T-cell (primary cell): ENCODE results near the gene SLC30A2. TPM values are rescaled to one million over a fixed set of nuclear protein-coding genes. Genes with fewer than 3 reads are reported as not detected.

Experiments used
- ATAC-seq, 4 experiments: fragments of 200-7000 bp in 3 of 4; fragments of 150-1000 bp in 1 of 4; cut with Tn5 transposase; replicated peaks in 1 of 4; 1 replicate in 3 of 4; 2 replicates in 1 of 4; pipeline ENCODE4 v1.10.0; 2021; ENCODE audit warnings: moderate library complexity in 3 of 4, mild to moderate bottlenecking in 2 of 4, moderate number of reproducible peaks in 1 of 4
- CTCF ChIA-PET, 2 donors: fragments of 300-600 bp; sonication (Branson Sonifier 250); formaldehyde crosslinking; loops; one replicate each; lab custom pipeline; 2022; ENCODE audit warnings: antibody characterized with exemption in 2 of 2; lab: Charles Lee
- POLR2A ChIA-PET, 2 donors: fragments of 300-600 bp; sonication (Branson Sonifier 250); formaldehyde crosslinking; loops; one replicate each; lab custom pipeline; 2022; ENCODE audit warnings: antibody characterized with exemption in 2 of 2; lab: Charles Lee
- DNase-seq, 35 experiments: peaks; one replicate each; pipeline versions ENCODE4 v3.0.0 to v3.0.0-alpha.2; 2013 to 2023
- H3K27ac ChIP-seq: one replicate; pipeline ENCODE4 v1.5.1; 2013; ENCODE audit warnings: low read length
- H3K27me3 ChIP-seq, 2 experiments: replicated peaks in 1 of 2; 1 replicate in 1 of 2; 2 replicates in 1 of 2; pipeline versions ENCODE4 v1.6.1 to v1.7.0; 2013; ENCODE audit warnings: low read length in 1 of 2, mixed read lengths in 1 of 2; ENCODE audit not compliant: control insufficient read depth in 2 of 2, insufficient read depth in 2 of 2; ENCODE audit errors: extremely low read depth in 1 of 2
- H3K36me3 ChIP-seq, 2 donors: 1 replicate in 1 of 2; 2 replicates in 1 of 2; pipeline versions ENCODE4 v1.6.1 to v1.7.0; 2013; ENCODE audit warnings: low read length in 1 of 2; ENCODE audit not compliant: control insufficient read depth in 2 of 2, insufficient read depth in 1 of 2; ENCODE audit errors: extremely low read depth in 1 of 2
- H3K4me1 ChIP-seq, 2 experiments: 1 replicate in 1 of 2; 2 replicates in 1 of 2; pipeline versions ENCODE4 v1.6.1 to v1.7.0; 2013; ENCODE audit warnings: low read length in 2 of 2, mixed read lengths in 1 of 2; ENCODE audit not compliant: insufficient read depth in 2 of 2, control insufficient read depth in 1 of 2; ENCODE audit errors: extremely low read depth in 1 of 2
- H3K4me3 ChIP-seq, 2 donors: 1 replicate in 1 of 2; 2 replicates in 1 of 2; pipeline versions ENCODE4 v1.5.1 to v1.7.0; 2013; ENCODE audit warnings: mild to moderate bottlenecking in 2 of 2, low read length in 1 of 2, moderate library complexity in 1 of 2; ENCODE audit not compliant: control insufficient read depth in 1 of 2; ENCODE audit errors: extremely low read depth in 1 of 2
- H3K9me3 ChIP-seq: 2 replicates; pipeline ENCODE4 v1.7.0; 2013
- H3K27ac Mint-ChIP-seq, 2 donors: one replicate each; pipeline ENCODE4 v1.8.0; 2020 to 2021; ENCODE audit warnings: mild to moderate bottlenecking in 2 of 2, mixed read lengths in 2 of 2
- H3K27me3 Mint-ChIP-seq, 2 donors: one replicate each; pipeline ENCODE4 v1.8.0; 2021 to 2022; ENCODE audit warnings: mixed read lengths in 2 of 2
- H3K36me3 Mint-ChIP-seq: one replicate; pipeline ENCODE4 v1.8.0; 2021; ENCODE audit warnings: mixed read lengths
- H3K4me1 Mint-ChIP-seq, 3 donors: one replicate each; pipeline ENCODE4 v1.8.0; 2020 to 2022; ENCODE audit warnings: mixed read lengths in 3 of 3, mild to moderate bottlenecking in 1 of 3
- H3K4me3 Mint-ChIP-seq, 3 donors: one replicate each; pipeline ENCODE4 v1.8.0; 2020 to 2022; ENCODE audit warnings: mild to moderate bottlenecking in 3 of 3, mixed read lengths in 3 of 3, moderate library complexity in 3 of 3
- H3K9me3 Mint-ChIP-seq, 3 donors: one replicate each; pipeline ENCODE4 v1.8.0; 2020 to 2022; ENCODE audit warnings: mixed read lengths in 3 of 3
- WGBS: methylation state at CpG from one replicate; pipeline ENCODE4 v1.1.5; 2013; ENCODE audit warnings: missing lambda C conversion rate; ENCODE audit not compliant: insufficient coverage; 5-methylcytosine and 5-hydroxymethylcytosine counted together
- total RNA-seq, 35 experiments: library from RNA in 6 of 35; stranded (reverse) in 6 of 35; fragments of 120-200 nt in 1 of 35; gene quantifications; one replicate each; pipeline versions ENCODE4 v1.2.1 to v1.2.4 and lab custom pipeline; 2013 to 2026

Gene SLC30A2
- total RNA-seq, 5 donors from 2014 or later (not counting 1 experiment from before 2014, with no cell fraction given): 0.13 to 0.38 (median 0.19) TPM; not detected in 2

- H3K4me1 Mint-ChIP-seq: no peaks in the 10 kb centered on the region
- ChIA-PET CTCF (interaction anchor here in 1 of 2 donors (0.9 kb wide), 1 partner anchor 190 kb away, joined by 3 read pairs; no protein-coding TSS in a partner anchor), POLR2A (no interaction called here)
- no peak for DNase-seq
- Histone ChIP-seq H3K27ac (no peak overlapping the region), H3K27me3 (peaks cover 0 to 41% of the 10 kb centered on the region in 2 experiments), H3K4me3 (no peak overlapping the region), H3K4me1 (no peaks in the 10 kb centered on the region), H3K9me3 (no peaks in the 10 kb centered on the region), H3K36me3 (no peaks in the 10 kb centered on the region)
- no peaks in the 10 kb centered on the region for H3K36me3 Mint-ChIP-seq
- H3K27ac Mint-ChIP-seq: no peak overlapping the region
- 74% methylated on average over 14 of the region's 15 CpGs for WGBS
- no peaks in the 10 kb centered on the region for H3K9me3 Mint-ChIP-seq
- H3K27me3 Mint-ChIP-seq: peaks cover 9 to 18% of the 10 kb centered on the region in 2 donors
- no peak overlapping the region for H3K4me3 Mint-ChIP-seq
- no peak for ATAC-seq
Measured at GRCh38 chr1:26066160-26066559, 20.2 kb upstream of the SLC30A2 start.

GRCh38 chr1:26064553-26064952, 18.6 kb upstream of the SLC30A2 start:
- CTCF ChIA-PET: no interaction called here
- no peak overlapping the region for H3K27ac Mint-ChIP-seq

GRCh38 chr1:26060832-26061574, 15.1 kb upstream of the SLC30A2 start:
- no peak overlapping the region for H3K27ac ChIP-seq
- DNase-seq: no peak
- whole genome bisulfite sequencing: 67% methylated on average over 10 of the region's 12 CpGs
- Mint-ChIP-seq H3K36me3 (no peaks in the 10 kb centered on the region), H3K27me3 (peaks cover 13 to 20% of the 10 kb centered on the region in 2 donors), H3K4me3 (no peak overlapping the region), H3K27ac (no peak overlapping the region), H3K4me1 (no peaks in the 10 kb centered on the region), H3K9me3 (no peaks in the 10 kb centered on the region)
- no peak overlapping the region for H3K4me3 ChIP-seq
- peaks cover 0 to 38% of the 10 kb centered on the region in 2 experiments for H3K27me3 ChIP-seq
- H3K9me3 ChIP-seq: no peaks in the 10 kb centered on the region
- CTCF ChIA-PET: no interaction called here
- ATAC-seq: no peak
- no peaks in the 10 kb centered on the region for H3K36me3 ChIP-seq
- no peaks in the 10 kb centered on the region for H3K4me1 ChIP-seq
- POLR2A ChIA-PET: interaction anchor here (0.6 kb wide), 3 partner anchors 73 to 596 kb away, joined by 3 to 6 read pairs (median 3); no protein-coding TSS in a partner anchor

More at GRCh38 chr1:26064553-26064952, 18.6 kb upstream of the SLC30A2 start:
- Histone ChIP-seq H3K36me3 (no peaks in the 10 kb centered on the region), H3K9me3 (no peaks in the 10 kb centered on the region), H3K27ac (no peak overlapping the region), H3K27me3 (peaks cover 0 to 53% of the 10 kb centered on the region in 2 experiments), H3K4me3 (no peak overlapping the region), H3K4me1 (no peaks in the 10 kb centered on the region)
- Mint-ChIP-seq H3K4me3 (no peak overlapping the region), H3K4me1 (no peaks in the 10 kb centered on the region), H3K27me3 (peaks cover 17 to 23% of the 10 kb centered on the region in 2 donors), H3K9me3 (no peaks in the 10 kb centered on the region), H3K36me3 (no peaks in the 10 kb centered on the region)
- POLR2A ChIA-PET: no interaction called here
- 67% methylated on average over 1 of the region's 3 CpGs for WGBS
- DNase-seq: no peak
- no peak for ATAC-seq

- no peak for ATAC-seq
- WGBS: 90% methylated on average over 4 of the region's 7 CpGs
- CTCF ChIA-PET: no interaction called here
Measured at GRCh38 chr1:26059906-26060305, 14.0 kb upstream of the SLC30A2 start.

GRCh38 chr1:26058052-26058595, 12.2 kb upstream of the SLC30A2 start:
- Mint-ChIP-seq H3K27me3 (peaks cover 23 to 35% of the 10 kb centered on the region in 2 donors), H3K4me1 (no peaks in the 10 kb centered on the region), H3K27ac (no peak overlapping the region), H3K9me3 (no peaks in the 10 kb centered on the region), H3K36me3 (no peaks in the 10 kb centered on the region), H3K4me3 (no peak overlapping the region)
- ATAC-seq (no peak), DNase-seq (no peak)
- H3K9me3 ChIP-seq: no peaks in the 10 kb centered on the region
- peaks cover 3 to 38% of the 10 kb centered on the region in 2 experiments for H3K27me3 ChIP-seq
- no peak overlapping the region for H3K27ac ChIP-seq
- POLR2A ChIA-PET: no interaction called here
- no peak overlapping the region for H3K4me3 ChIP-seq
- CTCF ChIA-PET: interaction anchor here in 1 of 2 donors (1.1 kb wide), 1 partner anchor 11 kb away, joined by 4 read pairs; no protein-coding TSS in a partner anchor
- WGBS: 73% methylated on average over 5 of the region's 5 CpGs
- H3K36me3 ChIP-seq: no peaks in the 10 kb centered on the region
- H3K4me1 ChIP-seq: no peaks in the 10 kb centered on the region

More at GRCh38 chr1:26059906-26060305, 14.0 kb upstream of the SLC30A2 start:
- no peaks in the 10 kb centered on the region for H3K36me3 Mint-ChIP-seq
- H3K27ac Mint-ChIP-seq: no peak overlapping the region
- no peak overlapping the region for H3K27ac ChIP-seq
- DNase-seq: no peak
- H3K27me3 ChIP-seq: peaks cover 0 to 33% of the 10 kb centered on the region in 2 experiments
- POLR2A ChIA-PET: no interaction called here
- H3K27me3 Mint-ChIP-seq: peaks cover 19 to 25% of the 10 kb centered on the region in 2 donors
- H3K36me3 ChIP-seq: no peaks in the 10 kb centered on the region
- H3K9me3 ChIP-seq: no peaks in the 10 kb centered on the region
- no peaks in the 10 kb centered on the region for H3K9me3 Mint-ChIP-seq
- no peaks in the 10 kb centered on the region for H3K4me1 Mint-ChIP-seq
- H3K4me3 ChIP-seq: no peak overlapping the region
- no peak overlapping the region for H3K4me3 Mint-ChIP-seq
- no peaks in the 10 kb centered on the region for H3K4me1 ChIP-seq

GRCh38 chr1:26057189-26057588, 11.3 kb upstream of the SLC30A2 start:
- no peak overlapping the region for H3K27ac ChIP-seq
- ChIA-PET POLR2A (no interaction called here), CTCF (no interaction called here)
- DNase-seq (no peak), ATAC-seq (no peak)
- Mint-ChIP-seq H3K4me1 (no peaks in the 10 kb centered on the region), H3K4me3 (no peak overlapping the region), H3K27ac (no peak overlapping the region), H3K9me3 (no peaks in the 10 kb centered on the region), H3K36me3 (no peaks in the 10 kb centered on the region), H3K27me3 (peaks cover 22 to 34% of the 10 kb centered on the region in 2 donors)
- H3K27me3 ChIP-seq: peaks cover 3 to 45% of the 10 kb centered on the region in 2 experiments
- no peaks in the 10 kb centered on the region for H3K9me3 ChIP-seq
- H3K4me3 ChIP-seq: no peak overlapping the region
- H3K36me3 ChIP-seq: no peaks in the 10 kb centered on the region
- 80% methylated on average over 1 of the region's 2 CpGs for WGBS
- H3K4me1 ChIP-seq: no peaks in the 10 kb centered on the region
